ENCODE measurements around the gene TMEM201.
"Not testable (repeated sequence)": the region's sequence is repeated elsewhere in the genome, so short reads cannot be mapped to it uniquely, and the experiment has no call there.

TMEM201 gene

GRCh38 chr1:9561429-9561828 lies 27.3 kb upstream of the TMEM201 start:
- Mint-ChIP-seq H3K9me3 (no peaks in the 10 kb centered on the region), H3K4me1 (peaks cover 30% of the 10 kb centered on the region), H3K27me3 (no peaks in the 10 kb centered on the region), H3K27ac (no peak overlapping the region), H3K36me3 (ENCODE audit: low read depth) (peaks cover 36% of the 10 kb centered on the region), H3K4me3 (no peak overlapping the region)
- DNase-seq (no peak), ATAC-seq (no peak)

- ATAC-seq, result no peak
- Mint-ChIP-seq H3K27ac (no peak overlapping the region), H3K4me3 (no peak overlapping the region), H3K9me3 (no peaks in the 10 kb centered on the region), H3K27me3 (no peaks in the 10 kb centered on the region), H3K4me1 (no peaks in the 10 kb centered on the region), H3K36me3 (ENCODE audit: low read depth) (peaks cover 12% of the 10 kb centered on the region)
- DNase-seq, result no peak
Measured at GRCh38 chr1:9569267-9569666, 19.4 kb upstream of the TMEM201 start.

GRCh38 chr1:9570886-9571529 lies 17.7 kb upstream of the TMEM201 start:
- not testable (repeated sequence) for H3K27ac Mint-ChIP-seq, H3K9me3 Mint-ChIP-seq, ATAC-seq, H3K27me3 Mint-ChIP-seq, H3K4me3 Mint-ChIP-seq, DNase-seq, H3K4me1 Mint-ChIP-seq
- H3K36me3 Mint-ChIP-seq (ENCODE audit: low read depth), result peaks cover 17% of the 10 kb centered on the region

- Mint-ChIP-seq H3K36me3 (ENCODE audit: low read depth) (peaks cover 19% of the 10 kb centered on the region), H3K9me3 (no peaks in the 10 kb centered on the region), H3K27ac (no peak overlapping the region), H3K27me3 (no peaks in the 10 kb centered on the region), H3K4me1 (no peaks in the 10 kb centered on the region), H3K4me3 (no peak overlapping the region)
- ATAC-seq, result no peak
- DNase-seq, result no peak
Measured at GRCh38 chr1:9573723-9574122, 15.0 kb upstream of the TMEM201 start.

- Mint-ChIP-seq H3K4me1 (no peaks in the 10 kb centered on the region), H3K4me3 (no peak overlapping the region), H3K27me3 (no peaks in the 10 kb centered on the region), H3K9me3 (no peaks in the 10 kb centered on the region), H3K36me3 (ENCODE audit: low read depth) (peaks cover 21% of the 10 kb centered on the region), H3K27ac (no peak overlapping the region)
- no peak for ATAC-seq
- DNase-seq, result no peak
Measured at GRCh38 chr1:9575486-9575885, 13.2 kb upstream of the TMEM201 start.

GRCh38 chr1:9576903-9577302 lies 11.8 kb upstream of the TMEM201 start:
- DNase-seq (no peak), ATAC-seq (no peak)
- Mint-ChIP-seq H3K36me3 (ENCODE audit: low read depth) (peaks cover 24% of the 10 kb centered on the region), H3K9me3 (no peaks in the 10 kb centered on the region), H3K4me3 (no peak overlapping the region), H3K27ac (no peak overlapping the region), H3K4me1 (no peaks in the 10 kb centered on the region), H3K27me3 (no peaks in the 10 kb centered on the region)

- ATAC-seq (no peak), DNase-seq (no peak)
- no peak overlapping the region for H3K4me3 Mint-ChIP-seq
- no peaks in the 10 kb centered on the region for H3K27me3 Mint-ChIP-seq
- no peaks in the 10 kb centered on the region for H3K9me3 Mint-ChIP-seq
- no peaks in the 10 kb centered on the region for H3K4me1 Mint-ChIP-seq
- H3K36me3 Mint-ChIP-seq (ENCODE audit: low read depth), result peaks cover 29% of the 10 kb centered on the region
- no peak overlapping the region for H3K27ac Mint-ChIP-seq
Measured at GRCh38 chr1:9577423-9577822, 11.3 kb upstream of the TMEM201 start.

- H3K27me3 Mint-ChIP-seq, result no peaks in the 10 kb centered on the region
- no peaks in the 10 kb centered on the region for H3K9me3 Mint-ChIP-seq
- no peak overlapping the region for H3K4me3 Mint-ChIP-seq
- H3K36me3 Mint-ChIP-seq (ENCODE audit: low read depth), result peaks cover 33% of the 10 kb centered on the region
- peak overlapping the region; percentile 33 for H3K27ac Mint-ChIP-seq
- ATAC-seq (no peak), DNase-seq (no peak)
- no peaks in the 10 kb centered on the region for H3K4me1 Mint-ChIP-seq
Measured at GRCh38 chr1:9580942-9581341, 7.8 kb upstream of the TMEM201 start.

GRCh38 chr1:9586147-9586766 lies 2.5 kb upstream of the TMEM201 start:
- Mint-ChIP-seq H3K27ac (no peak overlapping the region), H3K27me3 (no peaks in the 10 kb centered on the region), H3K4me1 (peaks cover 18% of the 10 kb centered on the region), H3K9me3 (no peaks in the 10 kb centered on the region), H3K4me3 (no peak overlapping the region), H3K36me3 (ENCODE audit: low read depth) (peaks cover 20% of the 10 kb centered on the region)
- ATAC-seq (no peak), DNase-seq (no peak)

GRCh38 chr1:9589144-9589718 lies 520 bp downstream of the TMEM201 start:
- Mint-ChIP-seq H3K27ac (peak overlapping the region; percentile 76), H3K36me3 (ENCODE audit: low read depth) (peaks cover 3% of the 10 kb centered on the region), H3K9me3 (no peaks in the 10 kb centered on the region), H3K27me3 (no peaks in the 10 kb centered on the region), H3K4me1 (peaks cover 39% of the 10 kb centered on the region), H3K4me3 (peak overlapping the region; percentile 87)
- ATAC-seq (peak; percentile 26), DNase-seq (peak; percentile 35)

GRCh38 chr1:9589719-9590157 lies 1.0 kb downstream of the TMEM201 start:
- Mint-ChIP-seq H3K4me1 (peaks cover 39% of the 10 kb centered on the region), H3K9me3 (no peaks in the 10 kb centered on the region), H3K36me3 (ENCODE audit: low read depth) (peaks cover 3% of the 10 kb centered on the region), H3K4me3 (peak overlapping the region; percentile 87), H3K27me3 (no peaks in the 10 kb centered on the region), H3K27ac (peak overlapping the region; percentile 76)
- ATAC-seq, result no peak
- no peak for DNase-seq

GRCh38 chr1:9590201-9590600 lies 1.5 kb downstream of the TMEM201 start:
- H3K4me3 Mint-ChIP-seq, result peak overlapping the region; percentile 87
- H3K27ac Mint-ChIP-seq, result no peak overlapping the region

GRCh38 chr1:9590945-9591668 lies 2.4 kb downstream of the TMEM201 start:
- Mint-ChIP-seq H3K9me3 (no peaks in the 10 kb centered on the region), H3K36me3 (ENCODE audit: low read depth) (peaks cover 3% of the 10 kb centered on the region), H3K27me3 (no peaks in the 10 kb centered on the region), H3K4me3 (peak overlapping the region; percentile 87), H3K4me1 (peaks cover 39% of the 10 kb centered on the region), H3K27ac (no peak overlapping the region)
- ATAC-seq (no peak), DNase-seq (no peak)

More at GRCh38 chr1:9590201-9590600, 1.5 kb downstream of the TMEM201 start:
- peaks cover 3% of the 10 kb centered on the region for H3K36me3 Mint-ChIP-seq (ENCODE audit: low read depth)
- no peaks in the 10 kb centered on the region for H3K9me3 Mint-ChIP-seq
- no peaks in the 10 kb centered on the region for H3K27me3 Mint-ChIP-seq
- no peak for ATAC-seq
- DNase-seq, result no peak
- H3K4me1 Mint-ChIP-seq, result peaks cover 39% of the 10 kb centered on the region

- Mint-ChIP-seq H3K27me3 (no peaks in the 10 kb centered on the region), H3K27ac (no peak overlapping the region), H3K36me3 (ENCODE audit: low read depth) (peaks cover 3% of the 10 kb centered on the region), H3K4me3 (peak overlapping the region; percentile 12), H3K9me3 (no peaks in the 10 kb centered on the region), H3K4me1 (peaks cover 39% of the 10 kb centered on the region)
- no peak for DNase-seq
- ATAC-seq, result no peak
Measured at GRCh38 chr1:9591669-9592509, 3.2 kb downstream of the TMEM201 start.

All from activated naive CD8-positive, alpha-beta T cell treated with anti-CD3 and anti-CD28 coated beads, Interleukin-2, amount 50 U/mL, for 24 hours (primary cell).